Brain microvascular endothelial cell (primary cell): ENCODE data around the gene CHODL.
A peak's percentile ranks its signal among the peaks of the same experiment; 100 is the strongest.

ENCODE experiments used
- DNase-seq: peaks from one replicate; pipeline ENCODE4 v3.0.0-alpha.2; 2020
- H3K27ac ChIP-seq: fragments of 250-450 bp; sonication (Bioruptor Pico); 2 replicates; pipeline ENCODE4 v1.5.1; 2020; ENCODE audit warnings: mild to moderate bottlenecking, moderate library complexity
- H3K27me3 ChIP-seq: fragments of 250-450 bp; sonication (Bioruptor Pico); replicated peaks from 2 replicates; pipeline ENCODE4 v1.5.1; 2020; ENCODE audit warnings: mild to moderate bottlenecking
- H3K36me3 ChIP-seq: fragments of 250-450 bp; sonication (Bioruptor Pico); replicated peaks from 2 replicates; pipeline ENCODE4 v1.5.1; 2020; ENCODE audit warnings: mild to moderate bottlenecking
- H3K4me3 ChIP-seq: 2 replicates; pipeline ENCODE4 v1.5.1; 2011; ENCODE audit warnings: low read depth, mild to moderate bottlenecking, control low read depth, low read length, moderate library complexity
- in situ Hi-C: cut with HindIII; loops from 2 replicates; pipeline ENCODE4 v1.10.0; 2017; ENCODE audit warnings: low sequenced_read_pairs, low pct_ligation_motif_present
- TF ChIP-seq, protein P1 (sequence below): IDR thresholded peaks from 2 replicates; pipeline ENCODE4 v1.5.1; 2011; ENCODE audit warnings: low read depth, mild to moderate bottlenecking, moderate library complexity, low read length, control low read depth, inconsistent platforms; ENCODE audit errors: missing control alignments

CHODL gene

GRCh38 chr21:18228060-18228739 lies 16.4 kb upstream of the CHODL start:
- no peak overlapping the region for H3K4me3 ChIP-seq
- H3K36me3 ChIP-seq = no peaks in the 10 kb centered on the region
- no peak overlapping the region for H3K27ac ChIP-seq
- H3K27me3 ChIP-seq = no peaks in the 10 kb centered on the region
- no peak for DNase-seq
- TF ChIP-seq, protein P1, sequence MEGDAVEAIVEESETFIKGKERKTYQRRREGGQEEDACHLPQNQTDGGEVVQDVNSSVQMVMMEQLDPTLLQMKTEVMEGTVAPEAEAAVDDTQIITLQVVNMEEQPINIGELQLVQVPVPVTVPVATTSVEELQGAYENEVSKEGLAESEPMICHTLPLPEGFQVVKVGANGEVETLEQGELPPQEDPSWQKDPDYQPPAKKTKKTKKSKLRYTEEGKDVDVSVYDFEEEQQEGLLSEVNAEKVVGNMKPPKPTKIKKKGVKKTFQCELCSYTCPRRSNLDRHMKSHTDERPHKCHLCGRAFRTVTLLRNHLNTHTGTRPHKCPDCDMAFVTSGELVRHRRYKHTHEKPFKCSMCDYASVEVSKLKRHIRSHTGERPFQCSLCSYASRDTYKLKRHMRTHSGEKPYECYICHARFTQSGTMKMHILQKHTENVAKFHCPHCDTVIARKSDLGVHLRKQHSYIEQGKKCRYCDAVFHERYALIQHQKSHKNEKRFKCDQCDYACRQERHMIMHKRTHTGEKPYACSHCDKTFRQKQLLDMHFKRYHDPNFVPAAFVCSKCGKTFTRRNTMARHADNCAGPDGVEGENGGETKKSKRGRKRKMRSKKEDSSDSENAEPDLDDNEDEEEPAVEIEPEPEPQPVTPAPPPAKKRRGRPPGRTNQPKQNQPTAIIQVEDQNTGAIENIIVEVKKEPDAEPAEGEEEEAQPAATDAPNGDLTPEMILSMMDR = no peak
- in situ Hi-C loops = no loop called here

DNA sequence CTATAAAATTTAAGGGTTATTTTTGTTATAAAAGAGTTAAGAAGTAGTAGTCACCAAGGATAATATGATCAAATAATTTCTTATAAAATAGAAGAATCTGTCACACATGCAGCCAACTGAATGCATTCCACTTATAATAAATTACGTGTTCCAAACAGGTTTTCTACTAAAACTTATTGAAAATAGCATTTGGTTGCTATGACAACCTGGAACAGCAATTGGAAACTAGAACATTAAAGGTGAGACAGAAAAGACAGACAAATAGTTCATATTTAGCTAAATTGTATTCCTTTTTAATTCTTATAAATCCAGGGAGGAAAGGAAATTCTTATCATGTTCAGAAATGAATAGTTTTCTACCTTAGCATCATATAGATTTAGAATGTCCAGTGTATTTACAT lies 9.1 kb upstream of the CHODL start:
- H3K27ac ChIP-seq = no peak overlapping the region
- in situ Hi-C loops = no loop called here
- TF ChIP-seq, protein P1 = no peak
- no peaks in the 10 kb centered on the region for H3K36me3 ChIP-seq
- DNase-seq = no peak
- H3K4me3 ChIP-seq = no peak overlapping the region
- H3K27me3 ChIP-seq = no peaks in the 10 kb centered on the region

GRCh38 chr21:18245464-18245967 lies 883 bp downstream of the CHODL start:
- Histone ChIP-seq H3K4me3 (peak overlapping the region; percentile 6), H3K36me3 (no peaks in the 10 kb centered on the region), H3K27me3 (no peaks in the 10 kb centered on the region), H3K27ac (no peak overlapping the region)
- no peak for DNase-seq
- TF ChIP-seq, protein P1 = no peak
- in situ Hi-C loops = no loop called here

DNA sequence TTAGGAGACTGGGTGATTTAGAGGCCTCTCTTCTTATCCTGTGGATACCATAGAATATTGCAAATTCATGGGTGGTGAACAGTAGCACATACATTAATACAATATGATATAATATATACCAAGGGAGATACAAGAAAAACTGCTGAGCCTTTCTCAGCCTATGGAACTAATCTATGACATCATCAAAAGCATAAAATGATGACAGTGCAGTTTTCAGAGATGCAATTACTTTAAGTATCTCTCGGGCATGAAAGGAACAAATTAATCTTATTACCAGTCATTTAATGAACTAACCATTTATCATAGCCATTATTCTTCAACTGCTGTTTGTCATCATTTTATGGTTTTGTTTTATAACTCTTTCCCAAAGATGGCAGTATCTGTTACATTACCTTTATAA lies 3.5 kb downstream of the CHODL start:
- Histone ChIP-seq H3K4me3 (no peak overlapping the region), H3K27me3 (no peaks in the 10 kb centered on the region), H3K36me3 (no peaks in the 10 kb centered on the region), H3K27ac (no peak overlapping the region)
- no peak for DNase-seq
- in situ Hi-C loops = no loop called here
- TF ChIP-seq, protein P1 = no peak

GRCh38 chr21:18249672-18250071 lies 5.0 kb downstream of the CHODL start:
- in situ Hi-C loops = no loop called here
- H3K36me3 ChIP-seq = no peaks in the 10 kb centered on the region
- TF ChIP-seq, protein P1 = no peak
- H3K27ac ChIP-seq = no peak overlapping the region
- no peaks in the 10 kb centered on the region for H3K27me3 ChIP-seq
- DNase-seq = no peak
- H3K4me3 ChIP-seq = no peak overlapping the region

DNA sequence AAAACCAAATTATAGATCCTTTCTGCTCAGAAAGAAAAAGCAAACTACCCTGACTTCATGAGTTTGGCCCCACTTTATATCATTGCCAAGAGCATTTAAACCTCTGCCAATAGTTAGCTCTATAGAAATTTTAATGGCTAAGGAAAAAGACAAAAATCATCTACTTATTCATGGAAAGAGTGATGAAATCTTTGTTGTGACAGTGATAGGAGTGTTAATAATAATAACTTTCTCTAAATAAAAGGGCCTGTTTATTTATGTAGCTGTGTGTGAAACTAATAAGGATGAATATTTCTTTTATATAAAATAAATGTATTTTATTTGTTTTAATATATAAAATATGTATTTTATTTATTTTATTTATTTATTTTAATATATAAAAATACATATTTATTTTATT lies 6.4 kb downstream of the CHODL start:
- TF ChIP-seq, protein P1 = no peak
- Histone ChIP-seq H3K27ac (no peak overlapping the region), H3K27me3 (no peaks in the 10 kb centered on the region), H3K4me3 (no peak overlapping the region), H3K36me3 (no peaks in the 10 kb centered on the region)
- in situ Hi-C loops = no loop called here
- no peak for DNase-seq
